Chondrocyte (in vitro differentiated cells): Measurements from ENCODE around the gene ZKSCAN5. TPM values are rescaled to one million over a fixed set of nuclear protein-coding genes. Genes with fewer than 3 reads are reported as not detected.

Experiments
- total RNA-seq: library from RNA; stranded (reverse); gene quantifications from 3 replicates; pipeline ENCODE4 v1.2.1, GENCODE V29; 2021

The ZKSCAN5 gene
- total RNA-seq, 1 donor from 2014 or later, result 12.4 TPM

Other genes starting within 250 kb of the ZKSCAN5 start
- not detected in 3 replicates for gene MYH16, start 231.8 kb upstream of the ZKSCAN5 start, total RNA-seq
- 103 to 110 TPM (median 104 TPM) in 3 replicates for gene ARPC1A, start 178.8 kb upstream of the ZKSCAN5 start, total RNA-seq
- gene ARPC1B, start 129.9 kb upstream of the ZKSCAN5 start, total RNA-seq, result 120 to 134 TPM (median 130 TPM) in 3 replicates
- 91.2 to 101 TPM (median 92.2 TPM) in 3 replicates for gene PDAP1, start 96.1 kb upstream of the ZKSCAN5 start, total RNA-seq
- 88.3 to 120 TPM (median 108 TPM) in 3 replicates for gene BUD31, start 95.7 kb upstream of the ZKSCAN5 start, total RNA-seq
- gene PTCD1, start 65.9 kb upstream of the ZKSCAN5 start, total RNA-seq, result 4.4 to 5.8 TPM (median 5.4 TPM) in 3 replicates
- gene CPSF4, start 65.7 kb upstream of the ZKSCAN5 start, total RNA-seq, result 25.4 to 36.6 TPM (median 29.0 TPM) in 3 replicates
- 225 to 264 TPM (median 239 TPM) in 3 replicates for gene ATP5MF, start 38.5 kb upstream of the ZKSCAN5 start, total RNA-seq
- 7.3 to 15.2 TPM (median 10.0 TPM) in 3 replicates for gene ZNF789, start 31.8 kb upstream of the ZKSCAN5 start, total RNA-seq
- 13.9 to 21.2 TPM (median 15.7 TPM) in 3 replicates for gene ZNF394, start 4.4 kb upstream of the ZKSCAN5 start, total RNA-seq
- 3.3 to 5.1 TPM (median 3.9 TPM) in 3 replicates for gene FAM200A, start 47.5 kb downstream of the ZKSCAN5 start, total RNA-seq
- gene ZNF655, start 54.0 kb downstream of the ZKSCAN5 start, total RNA-seq, result 38.8 to 45.3 TPM (median 41.6 TPM) in 3 replicates
- 0.56 to 1.8 TPM (median 0.75 TPM) in 3 replicates for gene TMEM225B, start 93.6 kb downstream of the ZKSCAN5 start, total RNA-seq
- 10.4 to 19.9 TPM (median 14.1 TPM) in 3 replicates for gene ZSCAN25, start 112.3 kb downstream of the ZKSCAN5 start, total RNA-seq
- not detected in 3 replicates for gene CYP3A5, start 175.3 kb downstream of the ZKSCAN5 start, total RNA-seq
- not detected in 3 replicates for gene CYP3A7, start 230.5 kb downstream of the ZKSCAN5 start, total RNA-seq